HCT116 (cell line): ENCODE results near the gene GPRC5D. TPM values are rescaled to one million over a fixed set of nuclear protein-coding genes. Genes with fewer than 3 reads are reported as not detected.

Experiments
- ATAC-seq: fragments of 200-7000 bp; cut with Tn5 transposase; 2 replicates; pipeline ENCODE4 v1.9.1; 2020; ENCODE audit warnings: mild to moderate bottlenecking, moderate library complexity
- BruUV-seq: library from RNA; stranded (reverse); fragments of 400-500 nt; replicated peaks from 2 replicates; lab custom pipeline; 2021; lab: Mats Ljungman, UMichigan
- CTCF ChIA-PET: fragments of 300-600 bp; sonication (Branson Sonifier 250); formaldehyde crosslinking; loops from one replicate; lab custom pipeline; 2021; ENCODE audit warnings: antibody characterized with exemption; lab: Charles Lee
- POLR2A ChIA-PET: fragments of 300-600, 350-600 bp; sonication (Branson Sonifier 250); formaldehyde crosslinking; loops from one replicate; lab custom pipeline; 2021; ENCODE audit warnings: antibody characterized with exemption; lab: Charles Lee
- RAD21 ChIA-PET, 2 experiments: fragments of 300-600 bp; sonication (Branson Sonifier 250); formaldehyde crosslinking; loops; one replicate each; lab custom pipeline; 2023; ENCODE audit warnings: low total read pairs in 2 of 2; ENCODE audit not compliant: uncharacterized antibody in 2 of 2, unreplicated experiment in 2 of 2, low non-redundant PET in 1 of 2; lab: Charles Lee
- DNase-seq: peaks from one replicate; pipeline ENCODE4 v3.0.0-alpha.2; 2010; ENCODE audit warnings: low read depth, low spot score
- H2AFZ ChIP-seq: fragments of 200-600 bp; shearing (Covaris generic), sonication (generic); 2 replicates; pipeline ENCODE4 v1.6.1; 2017; ENCODE audit warnings: low read depth, mixed run types, mixed read lengths, antibody characterized with exemption, low read length; ENCODE audit not compliant: poor library complexity, severe bottlenecking
- H3K27ac ChIP-seq: 2 replicates; pipeline ENCODE4 v1.5.1; 2012; ENCODE audit warnings: low read depth, low read length
- H3K27me3 ChIP-seq: fragments of 200-600 bp; sonication (generic); 2 replicates; pipeline ENCODE4 v1.6.1; 2016; ENCODE audit warnings: mixed run types, low read length, mixed read lengths; ENCODE audit not compliant: insufficient read depth
- H3K36me3 ChIP-seq, 2 experiments: fragments of 200-500 bp in 1 of 2; fragments of 200-600 bp in 1 of 2; sonication (Bioruptor generic) in 1 of 2; sonication (generic) in 1 of 2; 2 replicates each; pipeline versions ENCODE4 v1.5.1 to v1.6.1; 2014 to 2016; ENCODE audit warnings: low read length in 2 of 2, inconsistent platforms in 1 of 2, mixed read lengths in 1 of 2, mixed run types in 1 of 2; ENCODE audit not compliant: insufficient read depth in 2 of 2, control insufficient read depth in 1 of 2
- H3K4me1 ChIP-seq, 2 experiments: fragments of 200-600 bp in 1 of 2; sonication (generic) in 1 of 2; 2 replicates each; pipeline versions ENCODE4 v1.5.1 to v1.6.1; 2012 to 2017; ENCODE audit warnings: low read length in 2 of 2, inconsistent platforms in 1 of 2, mild to moderate bottlenecking in 1 of 2, mixed read lengths in 1 of 2, mixed run types in 1 of 2, moderate library complexity in 1 of 2; ENCODE audit not compliant: insufficient read depth in 2 of 2, control insufficient read depth in 1 of 2
- H3K4me2 ChIP-seq: fragments of 200-600 bp; sonication (generic); 2 replicates; pipeline ENCODE4 v1.6.1; 2017; ENCODE audit warnings: mixed run types, low read length, mixed read lengths
- H3K4me3 ChIP-seq, 2 experiments: fragments of 200-600 bp in 1 of 2; sonication (generic) in 1 of 2; replicated peaks in 1 of 2; 2 replicates each; pipeline ENCODE4 v1.5.1; 2011 to 2016; ENCODE audit warnings: low read length in 2 of 2, control low read depth in 1 of 2, low read depth in 1 of 2, mild to moderate bottlenecking in 1 of 2, mixed read lengths in 1 of 2, mixed run types in 1 of 2
- H3K79me2 ChIP-seq: fragments of 200-600 bp; sonication (generic); 2 replicates; pipeline ENCODE4 v1.6.1; 2017; ENCODE audit warnings: mild to moderate bottlenecking, mixed run types, low read length, moderate library complexity, mixed read lengths; ENCODE audit not compliant: insufficient read depth
- H3K9ac ChIP-seq: fragments of 200-600 bp; sonication (generic); 2 replicates; pipeline ENCODE4 v1.6.1; 2016; ENCODE audit warnings: low read length, mixed read lengths
- H3K9me2 ChIP-seq: fragments of 200-600 bp; sonication (generic), shearing (Covaris generic); 2 replicates; pipeline ENCODE4 v1.6.1; 2017; ENCODE audit warnings: mixed run types, mild to moderate bottlenecking, moderate library complexity; ENCODE audit not compliant: insufficient read depth
- H3K9me3 ChIP-seq, 2 experiments: fragments of 200-500 bp in 1 of 2; fragments of 200-600 bp in 1 of 2; sonication (Bioruptor generic) in 1 of 2; sonication (generic) in 1 of 2; 2 replicates each; pipeline ENCODE4 v1.6.1; 2014 to 2017; ENCODE audit warnings: low read length in 2 of 2, mixed read lengths in 2 of 2, inconsistent platforms in 1 of 2, low read depth in 1 of 2, mild to moderate bottlenecking in 1 of 2, mixed run types in 1 of 2, moderate library complexity in 1 of 2; ENCODE audit not compliant: control insufficient read depth in 1 of 2, insufficient read depth in 1 of 2
- H4K20me1 ChIP-seq: fragments of 200-600 bp; sonication (generic), shearing (Covaris generic); 2 replicates; pipeline ENCODE4 v1.6.1; 2017; ENCODE audit warnings: mixed run types, mild to moderate bottlenecking, moderate library complexity; ENCODE audit not compliant: insufficient read depth
- CBX3 ChIP-seq: IDR thresholded peaks from 2 replicates; pipeline ENCODE4 v1.6.1; 2012; ENCODE audit warnings: low read depth
- CEBPB ChIP-seq: IDR thresholded peaks from 2 replicates; pipeline ENCODE4 v1.6.1; 2012; ENCODE audit warnings: low read depth
- EGR1 ChIP-seq: IDR thresholded peaks from 2 replicates; pipeline ENCODE4 v1.6.1; 2012; ENCODE audit warnings: low read depth
- ELF1 ChIP-seq: IDR thresholded peaks from 2 replicates; pipeline ENCODE4 v1.6.1; 2012; ENCODE audit warnings: low read depth, borderline replicate concordance
- EZH2 ChIP-seq: fragments of 200-600 bp; sonication (generic); IDR thresholded peaks from 2 replicates; pipeline ENCODE4 v1.6.1; 2017; ENCODE audit warnings: antibody characterized with exemption, mixed run types
- EZH2phosphoT487 ChIP-seq: fragments of 200-600 bp; IDR thresholded peaks from 2 replicates; pipeline ENCODE4 v1.6.1; 2018; ENCODE audit warnings: antibody characterized with exemption, borderline replicate concordance
- FOSL1 ChIP-seq: IDR thresholded peaks from 2 replicates; pipeline ENCODE4 v1.6.1; 2012; ENCODE audit warnings: low read depth
- JUND ChIP-seq: IDR thresholded peaks from 2 replicates; pipeline ENCODE4 v1.6.1; 2012
- POLR2A ChIP-seq: IDR thresholded peaks from 2 replicates; pipeline ENCODE4 v1.7.0; 2011; ENCODE audit warnings: borderline replicate concordance; ENCODE audit not compliant: insufficient read depth, insufficient read length; ENCODE audit errors: extremely low read depth
- POLR2AphosphoS5 ChIP-seq: IDR thresholded peaks from 2 replicates; pipeline ENCODE4 v1.6.1; 2011; ENCODE audit warnings: mild to moderate bottlenecking, low read depth, low read length, moderate library complexity
- SIN3A ChIP-seq: IDR thresholded peaks from 2 replicates; pipeline ENCODE4 v1.6.1; 2012; ENCODE audit warnings: low read depth
- YY1 ChIP-seq: IDR thresholded peaks from 2 replicates; pipeline ENCODE4 v1.6.1; 2011; ENCODE audit warnings: low read length, low read depth, moderate library complexity, mild to moderate bottlenecking; ENCODE audit not compliant: insufficient replicate concordance; ENCODE audit errors: extremely low read depth
- ZFX ChIP-seq: fragments of 450-650 bp; IDR thresholded peaks from 2 replicates; pipeline ENCODE4 v1.6.1; 2017
- intact Hi-C: fragments of 100-400 bp; cut with micrococcal nuclease; formaldehyde crosslinking; loops from 2 replicates; pipeline ENCODE4 v1.10.0; 2022
- total RNA-seq: library from RNA; stranded (reverse); gene quantifications from one replicate; pipeline ENCODE4 v1.2.1, GENCODE V29; 2021; ENCODE audit not compliant: unreplicated experiment
- TF ChIP-seq, protein P1 (sequence below): IDR thresholded peaks from 2 replicates; pipeline ENCODE4 v1.6.1; 2012
- TF ChIP-seq, protein P2 (sequence below), 3 experiments: fragments of 200-600 bp in 1 of 3; sonication (generic) in 1 of 3; IDR thresholded peaks in 2 of 3; conservative IDR thresholded peaks in 1 of 3; 2 replicates each; pipeline ENCODE4 v1.5.1; 2012 to 2017; ENCODE audit warnings: low read depth in 2 of 3, low read length in 2 of 3, antibody characterized with exemption in 1 of 3, borderline replicate concordance in 1 of 3, control low read depth in 1 of 3, mild to moderate bottlenecking in 1 of 3, mixed read lengths in 1 of 3, mixed run types in 1 of 3, moderate library complexity in 1 of 3; ENCODE audit not compliant: insufficient read depth in 1 of 3
- TF ChIP-seq, protein P3 (sequence below): IDR thresholded peaks from 2 replicates; pipeline ENCODE4 v1.6.1; 2011; ENCODE audit warnings: mild to moderate bottlenecking, low read length, moderate library complexity; ENCODE audit not compliant: insufficient replicate concordance; ENCODE audit errors: extremely low read depth

Gene GPRC5D
- total RNA-seq, 1 experiment from 2014 or later = not detected

DNA sequence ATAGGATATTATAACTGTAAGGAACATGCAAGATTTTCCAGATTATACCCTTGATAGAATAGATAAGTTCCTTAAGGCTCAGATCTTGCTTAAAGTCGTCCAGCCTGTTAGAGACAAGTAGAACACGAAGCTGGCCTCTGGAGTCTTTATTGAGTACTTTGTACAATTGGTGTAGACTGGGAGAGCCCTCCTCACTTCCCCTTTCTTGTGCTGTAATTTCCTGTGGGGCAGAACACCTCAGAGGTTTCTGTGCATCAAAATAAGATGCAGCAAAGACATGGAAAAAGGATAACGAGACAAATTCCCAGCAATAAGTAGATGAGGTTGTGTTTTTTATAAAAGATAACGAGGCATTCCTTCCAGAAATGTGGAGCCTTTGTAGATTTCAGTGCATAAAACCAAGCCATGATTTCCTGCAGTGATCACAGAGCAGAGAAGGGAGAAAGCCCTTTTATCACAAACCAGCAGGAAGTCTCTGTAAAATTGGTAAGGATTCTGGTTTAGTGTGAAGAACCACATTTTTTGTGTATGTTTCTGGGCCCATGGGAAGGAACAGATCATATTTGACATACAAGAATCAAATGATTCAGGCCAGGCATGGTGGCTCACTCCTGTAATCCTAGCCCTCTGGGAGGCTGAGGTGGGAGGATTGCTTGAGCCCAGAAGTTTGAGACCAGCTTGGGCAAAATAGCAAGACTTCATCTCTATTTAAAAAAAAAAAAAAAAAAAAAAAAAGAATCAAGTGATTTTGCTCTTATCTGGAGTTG is 42.6 kb downstream of the GPRC5D start:
- peaks cover 50 to 86% of the 10 kb centered on the region in 2 experiments for H3K36me3 ChIP-seq
- intact Hi-C loops = no loop called here
- H4K20me1 ChIP-seq = peaks cover 33% of the 10 kb centered on the region
- ChIA-PET RAD21 (no interaction called here), POLR2A (no interaction called here), CTCF (no interaction called here)
- DNase-seq (no peak), ATAC-seq (no peak)
- BruUV-seq = TSS peak; percentile 8
- no peak overlapping the region for H2AFZ ChIP-seq
- no peaks in the 10 kb centered on the region for H3K9me3 ChIP-seq
- peaks cover 99% of the 10 kb centered on the region for H3K79me2 ChIP-seq
- no peaks in the 10 kb centered on the region for H3K27me3 ChIP-seq
- no peak overlapping the region for H3K9ac ChIP-seq
- no peak overlapping the region for H3K4me3 ChIP-seq
- H3K4me1 ChIP-seq = peaks cover 21 to 64% of the 10 kb centered on the region in 2 experiments
- TF ChIP-seq ZFX (no peak), YY1 (no peak), SIN3A (no peak)
- TF ChIP-seq, protein P1, sequence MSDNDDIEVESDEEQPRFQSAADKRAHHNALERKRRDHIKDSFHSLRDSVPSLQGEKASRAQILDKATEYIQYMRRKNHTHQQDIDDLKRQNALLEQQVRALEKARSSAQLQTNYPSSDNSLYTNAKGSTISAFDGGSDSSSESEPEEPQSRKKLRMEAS = no peak
- TF ChIP-seq, all 23 proteins: peak for 0
- no peaks in the 10 kb centered on the region for H3K9me2 ChIP-seq
- peak overlapping the region; percentile 16; the same call in 1 of the 2 replicates for H3K27ac ChIP-seq
- H3K4me2 ChIP-seq = peak overlapping the region; percentile 15; the same call in 1 of the 2 replicates

DNA sequence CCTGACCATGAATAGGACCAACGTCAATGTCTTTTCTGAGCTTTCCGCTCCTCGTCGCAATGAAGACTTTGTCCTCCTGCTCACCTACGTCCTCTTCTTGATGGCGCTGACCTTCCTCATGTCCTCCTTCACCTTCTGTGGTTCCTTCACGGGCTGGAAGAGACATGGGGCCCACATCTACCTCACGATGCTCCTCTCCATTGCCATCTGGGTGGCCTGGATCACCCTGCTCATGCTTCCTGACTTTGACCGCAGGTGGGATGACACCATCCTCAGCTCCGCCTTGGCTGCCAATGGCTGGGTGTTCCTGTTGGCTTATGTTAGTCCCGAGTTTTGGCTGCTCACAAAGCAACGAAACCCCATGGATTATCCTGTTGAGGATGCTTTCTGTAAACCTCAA is 43.3 kb downstream of the GPRC5D start:
- no peaks in the 10 kb centered on the region for H3K9me3 ChIP-seq
- peaks cover 99% of the 10 kb centered on the region for H3K79me2 ChIP-seq
- DNase-seq (no peak), ATAC-seq (no peak)
- POLR2A ChIA-PET = no interaction called here
- no peak overlapping the region for H3K9ac ChIP-seq
- BruUV-seq = no TSS peak
- no peak overlapping the region for H3K27ac ChIP-seq
- H3K9me2 ChIP-seq = no peaks in the 10 kb centered on the region
- H4K20me1 ChIP-seq = peaks cover 40% of the 10 kb centered on the region
- intact Hi-C loops = no loop called here
- CTCF ChIA-PET = no interaction called here
- RAD21 ChIA-PET = interaction anchor here in 1 of 2 experiments (1.2 kb wide), 1 partner anchor 72 kb away, joined by 3 read pairs; no protein-coding TSS in a partner anchor
- peaks cover 49 to 84% of the 10 kb centered on the region in 2 experiments for H3K36me3 ChIP-seq
- no peaks in the 10 kb centered on the region for H3K27me3 ChIP-seq
- no peak overlapping the region for H2AFZ ChIP-seq
- H3K4me2 ChIP-seq = no peak overlapping the region
- no peak overlapping the region for H3K4me3 ChIP-seq
- peaks cover 27 to 67% of the 10 kb centered on the region in 2 experiments for H3K4me1 ChIP-seq
- TF ChIP-seq FOSL1 (no peak), EGR1 (no peak), JUND (no peak), YY1 (no peak), ZFX (no peak), POLR2A (no peak), SIN3A (no peak), EZH2 (no peak), EZH2phosphoT487 (no peak), ELF1 (no peak), CBX3 (no peak), CEBPB (no peak), POLR2AphosphoS5 (no peak)
- TF ChIP-seq, protein P2, sequence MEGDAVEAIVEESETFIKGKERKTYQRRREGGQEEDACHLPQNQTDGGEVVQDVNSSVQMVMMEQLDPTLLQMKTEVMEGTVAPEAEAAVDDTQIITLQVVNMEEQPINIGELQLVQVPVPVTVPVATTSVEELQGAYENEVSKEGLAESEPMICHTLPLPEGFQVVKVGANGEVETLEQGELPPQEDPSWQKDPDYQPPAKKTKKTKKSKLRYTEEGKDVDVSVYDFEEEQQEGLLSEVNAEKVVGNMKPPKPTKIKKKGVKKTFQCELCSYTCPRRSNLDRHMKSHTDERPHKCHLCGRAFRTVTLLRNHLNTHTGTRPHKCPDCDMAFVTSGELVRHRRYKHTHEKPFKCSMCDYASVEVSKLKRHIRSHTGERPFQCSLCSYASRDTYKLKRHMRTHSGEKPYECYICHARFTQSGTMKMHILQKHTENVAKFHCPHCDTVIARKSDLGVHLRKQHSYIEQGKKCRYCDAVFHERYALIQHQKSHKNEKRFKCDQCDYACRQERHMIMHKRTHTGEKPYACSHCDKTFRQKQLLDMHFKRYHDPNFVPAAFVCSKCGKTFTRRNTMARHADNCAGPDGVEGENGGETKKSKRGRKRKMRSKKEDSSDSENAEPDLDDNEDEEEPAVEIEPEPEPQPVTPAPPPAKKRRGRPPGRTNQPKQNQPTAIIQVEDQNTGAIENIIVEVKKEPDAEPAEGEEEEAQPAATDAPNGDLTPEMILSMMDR (IDR thresholded peaks at IDR 0.05 in 2 of 3, conservative IDR thresholded peaks at IDR 0.05 in 1 of 3; ENCODE audit: borderline replicate concordance in 1 of 3, insufficient read depth in 1 of 3, low read depth in 2 of 3, low read length in 2 of 3) = no peak
- TF ChIP-seq, protein P3, sequence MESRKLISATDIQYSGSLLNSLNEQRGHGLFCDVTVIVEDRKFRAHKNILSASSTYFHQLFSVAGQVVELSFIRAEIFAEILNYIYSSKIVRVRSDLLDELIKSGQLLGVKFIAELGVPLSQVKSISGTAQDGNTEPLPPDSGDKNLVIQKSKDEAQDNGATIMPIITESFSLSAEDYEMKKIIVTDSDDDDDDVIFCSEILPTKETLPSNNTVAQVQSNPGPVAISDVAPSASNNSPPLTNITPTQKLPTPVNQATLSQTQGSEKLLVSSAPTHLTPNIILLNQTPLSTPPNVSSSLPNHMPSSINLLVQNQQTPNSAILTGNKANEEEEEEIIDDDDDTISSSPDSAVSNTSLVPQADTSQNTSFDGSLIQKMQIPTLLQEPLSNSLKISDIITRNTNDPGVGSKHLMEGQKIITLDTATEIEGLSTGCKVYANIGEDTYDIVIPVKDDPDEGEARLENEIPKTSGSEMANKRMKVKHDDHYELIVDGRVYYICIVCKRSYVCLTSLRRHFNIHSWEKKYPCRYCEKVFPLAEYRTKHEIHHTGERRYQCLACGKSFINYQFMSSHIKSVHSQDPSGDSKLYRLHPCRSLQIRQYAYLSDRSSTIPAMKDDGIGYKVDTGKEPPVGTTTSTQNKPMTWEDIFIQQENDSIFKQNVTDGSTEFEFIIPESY = no peak
